Effector memory CD4-positive, alpha-beta T cell (primary cell): ENCODE measurements around the gene TBXAS1.

Experiments used
- DNase-seq, 3 donors: peaks; one replicate each; pipeline ENCODE4 v3.0.0-alpha.2; 2020
- H3K27ac ChIP-seq: 2 replicates; pipeline ENCODE4 v1.7.0; 2013; ENCODE audit warnings: mild to moderate bottlenecking, low read length, moderate library complexity; ENCODE audit not compliant: insufficient read depth, poor library complexity, severe bottlenecking
- H3K27me3 ChIP-seq: replicated peaks from 2 replicates; pipeline ENCODE4 v1.7.0; 2013; ENCODE audit warnings: mild to moderate bottlenecking, low read length; ENCODE audit not compliant: insufficient read depth, control insufficient read depth, poor library complexity, severe bottlenecking
- H3K36me3 ChIP-seq: 2 replicates; pipeline ENCODE4 v1.7.0; 2013; ENCODE audit warnings: mild to moderate bottlenecking, low read length, moderate library complexity; ENCODE audit not compliant: control insufficient read depth, insufficient read depth
- H3K4me1 ChIP-seq: 2 replicates; pipeline ENCODE4 v1.7.0; 2013; ENCODE audit warnings: low read length, mild to moderate bottlenecking; ENCODE audit not compliant: control insufficient read depth, insufficient read depth, poor library complexity, severe bottlenecking
- H3K4me3 ChIP-seq: 2 replicates; pipeline ENCODE4 v1.7.0; 2013; ENCODE audit warnings: low read length, low read depth, mild to moderate bottlenecking; ENCODE audit not compliant: insufficient read depth, poor library complexity, severe bottlenecking
- H3K9me3 ChIP-seq: 2 replicates; pipeline ENCODE4 v1.7.0; 2013; ENCODE audit warnings: mild to moderate bottlenecking, low read length, moderate library complexity; ENCODE audit not compliant: control insufficient read depth

The TBXAS1 gene

DNA sequence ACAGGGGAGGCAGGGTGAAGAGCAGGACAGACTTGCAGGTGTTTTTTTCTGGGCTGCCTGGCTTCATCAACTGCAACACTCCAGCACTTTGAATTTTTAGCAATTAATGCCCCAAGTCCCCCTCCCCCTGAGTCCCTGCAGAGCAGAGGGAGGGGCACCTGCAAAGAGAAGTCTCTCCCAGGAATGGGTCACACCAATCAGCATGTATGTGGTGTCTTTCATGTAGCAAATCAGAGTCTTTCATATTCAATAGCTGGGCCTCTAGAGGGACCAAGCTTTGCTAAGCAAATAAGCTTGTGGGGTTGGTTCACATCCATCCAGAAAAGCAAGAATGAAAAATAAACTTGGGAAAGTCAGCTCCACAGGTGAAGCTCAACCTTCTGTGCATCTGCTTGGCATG, 143.0 kb downstream of the TBXAS1 start:
- no peaks in the 10 kb centered on the region for H3K4me1 ChIP-seq
- no peaks in the 10 kb centered on the region for H3K36me3 ChIP-seq
- H3K4me3 ChIP-seq = no peak overlapping the region
- DNase-seq = no peak
- no peak overlapping the region for H3K27ac ChIP-seq
- no peaks in the 10 kb centered on the region for H3K9me3 ChIP-seq
- no peaks in the 10 kb centered on the region for H3K27me3 ChIP-seq

DNA sequence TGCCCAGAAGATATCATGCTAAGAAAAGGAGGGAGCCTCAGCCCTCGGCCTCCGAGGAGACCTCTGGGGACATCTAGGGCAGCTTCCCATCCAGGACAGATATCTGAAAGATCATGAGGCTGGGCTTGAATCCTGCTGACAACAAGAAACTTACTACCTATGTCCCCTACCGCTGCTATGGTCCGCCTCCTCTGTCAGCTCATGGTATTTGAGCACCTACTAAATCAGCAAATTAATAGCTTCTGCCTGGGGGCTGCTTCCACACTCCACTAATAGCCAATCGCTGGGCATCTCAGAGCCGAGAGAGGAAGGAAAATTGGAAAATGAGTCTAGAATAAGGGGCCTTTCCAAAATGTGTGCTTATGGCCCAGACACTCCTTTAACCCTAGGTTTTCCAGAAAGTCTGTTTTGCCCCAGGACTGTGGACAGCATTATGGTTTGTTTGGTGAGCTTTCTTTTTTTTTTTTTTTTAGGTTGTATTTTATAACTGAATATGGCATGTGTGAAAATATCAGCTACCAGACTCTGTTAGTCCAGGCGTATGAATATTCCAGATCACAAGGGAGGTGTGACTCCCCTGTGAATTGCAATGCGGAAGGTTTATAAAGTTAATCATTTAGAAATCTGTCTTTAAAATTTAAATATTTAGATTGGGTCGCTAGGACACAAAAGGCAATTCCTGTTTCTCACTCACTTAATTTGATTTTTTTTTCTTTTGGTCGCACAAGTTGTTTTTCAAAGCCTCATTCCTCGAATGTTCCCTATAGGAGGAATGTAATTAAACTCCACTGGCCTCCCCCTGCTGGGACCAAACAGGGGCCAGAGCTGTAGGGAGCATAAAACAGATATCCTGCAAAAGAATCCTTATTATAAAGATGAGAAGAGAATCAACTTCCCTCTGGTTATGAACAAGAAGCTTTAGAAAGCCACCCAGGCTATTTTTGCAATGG, 144.3 kb downstream of the TBXAS1 start:
- no peaks in the 10 kb centered on the region for H3K4me1 ChIP-seq
- no peak for DNase-seq
- H3K36me3 ChIP-seq = no peaks in the 10 kb centered on the region
- H3K9me3 ChIP-seq = no peaks in the 10 kb centered on the region
- no peak overlapping the region for H3K27ac ChIP-seq
- no peak overlapping the region for H3K4me3 ChIP-seq
- no peaks in the 10 kb centered on the region for H3K27me3 ChIP-seq

DNA sequence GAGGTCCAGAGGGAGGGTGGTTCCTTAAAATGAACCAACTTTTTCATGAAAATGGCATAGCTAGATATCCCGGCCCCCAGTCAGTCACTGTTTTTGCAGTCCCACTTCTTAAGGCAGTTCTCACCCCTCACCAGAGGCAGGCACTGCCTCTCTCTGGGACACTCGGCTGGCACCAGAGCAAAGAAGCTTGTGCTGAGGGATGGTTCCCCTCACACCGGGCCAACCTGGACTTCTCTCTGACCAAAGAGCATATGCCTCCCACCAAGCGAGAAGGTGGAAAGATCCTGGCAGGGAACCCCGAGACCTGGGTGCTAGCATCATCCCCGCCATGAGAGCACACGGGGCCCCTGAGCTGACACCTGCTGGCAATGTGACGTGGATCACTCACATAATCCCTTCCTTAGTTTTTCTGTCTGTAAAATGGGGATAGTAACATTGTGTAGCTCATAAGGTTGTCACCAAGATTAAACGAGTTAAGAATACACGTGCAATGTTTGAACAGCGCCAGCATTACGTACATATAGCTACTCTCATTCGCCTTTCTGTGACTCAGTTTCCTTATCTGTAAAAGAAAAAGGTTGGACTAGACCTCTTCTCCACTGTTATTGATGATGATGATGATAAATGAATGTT, 145.2 kb downstream of the TBXAS1 start:
- Histone ChIP-seq H3K27me3 (no peaks in the 10 kb centered on the region), H3K27ac (no peak overlapping the region), H3K36me3 (no peaks in the 10 kb centered on the region), H3K4me1 (no peaks in the 10 kb centered on the region), H3K4me3 (no peak overlapping the region), H3K9me3 (no peaks in the 10 kb centered on the region)
- no peak for DNase-seq

DNA sequence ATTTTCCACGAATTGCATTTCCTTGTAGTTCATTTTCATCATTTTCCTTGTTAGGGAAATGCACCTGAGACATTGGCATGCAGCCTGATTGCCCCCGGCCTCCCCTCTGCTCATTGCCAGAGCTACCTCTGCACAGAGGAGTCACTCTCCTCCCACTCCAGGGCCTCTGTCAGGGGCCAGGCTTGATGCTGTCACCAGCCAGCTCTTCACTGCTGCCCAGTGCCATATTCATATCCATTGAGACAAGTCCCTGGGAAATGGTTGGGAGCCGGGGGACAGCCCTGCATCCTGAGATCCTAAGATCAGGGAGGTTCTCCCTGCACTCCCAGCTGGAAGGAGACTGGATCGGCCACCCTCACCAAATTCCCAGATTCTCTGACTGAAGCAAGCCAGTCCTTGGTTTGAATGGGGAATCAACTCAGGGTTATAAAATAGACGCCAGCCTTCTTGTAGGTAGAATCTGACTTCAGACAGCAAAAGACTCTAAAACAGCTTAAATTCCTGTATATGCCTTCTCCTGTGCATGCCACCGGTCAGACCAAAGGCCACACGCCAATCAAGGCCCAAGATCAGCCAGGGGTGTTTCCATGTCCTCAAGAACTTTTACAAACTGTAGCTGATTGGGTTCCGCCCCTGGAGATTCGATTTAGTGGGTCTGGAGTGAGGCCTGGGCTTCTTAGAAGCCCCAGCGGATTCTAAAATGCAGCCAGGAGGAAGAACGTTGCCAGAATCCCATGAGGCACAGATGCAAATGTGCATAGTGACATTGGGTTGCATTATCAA, 147.2 kb downstream of the TBXAS1 start:
- no peaks in the 10 kb centered on the region for H3K27me3 ChIP-seq
- no peak for DNase-seq
- peaks cover 9% of the 10 kb centered on the region for H3K4me1 ChIP-seq
- H3K4me3 ChIP-seq = no peak overlapping the region
- H3K36me3 ChIP-seq = no peaks in the 10 kb centered on the region
- H3K27ac ChIP-seq = no peak overlapping the region
- H3K9me3 ChIP-seq = no peaks in the 10 kb centered on the region

DNA sequence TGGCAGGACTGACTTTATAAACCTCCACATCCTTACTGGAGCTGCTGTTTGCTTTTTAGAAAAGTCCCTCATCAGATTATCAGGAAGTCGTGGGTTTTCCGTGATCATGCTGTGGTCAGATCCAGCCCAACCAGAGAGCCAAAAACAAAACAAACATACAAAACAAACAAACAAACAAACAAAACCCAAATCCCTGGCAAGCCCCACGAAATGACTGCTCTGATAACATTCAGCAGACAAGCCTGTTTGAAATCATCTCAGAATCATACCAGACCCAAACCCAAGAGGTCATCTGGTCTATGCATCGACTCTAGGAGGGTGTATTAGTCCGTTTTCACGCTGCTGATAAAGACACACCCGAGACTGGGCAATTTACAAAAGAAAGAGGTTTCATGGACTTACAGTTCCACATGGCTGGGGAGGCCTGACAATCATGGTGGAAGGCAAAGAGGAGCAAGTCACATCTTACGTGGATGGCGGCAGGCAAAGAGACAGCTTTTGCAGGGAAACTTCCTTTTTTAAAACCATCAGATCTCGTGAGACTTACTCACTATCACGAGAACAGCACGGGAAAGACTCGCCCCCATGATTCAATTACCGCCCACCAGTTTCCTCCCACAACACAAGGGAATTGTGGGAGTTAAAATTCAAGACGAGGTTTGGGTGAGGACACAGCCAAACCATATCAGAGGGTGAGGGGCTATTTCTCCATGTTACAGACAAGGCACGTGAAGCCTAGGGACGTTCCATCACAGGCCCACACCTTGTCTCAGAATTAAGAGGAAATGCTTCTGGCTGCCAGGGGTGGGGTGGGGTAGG, 148.0 kb downstream of the TBXAS1 start:
- no peaks in the 10 kb centered on the region for H3K27me3 ChIP-seq
- no peaks in the 10 kb centered on the region for H3K36me3 ChIP-seq
- no peak overlapping the region for H3K27ac ChIP-seq
- no peak overlapping the region for H3K4me3 ChIP-seq
- DNase-seq = no peak
- H3K9me3 ChIP-seq = no peaks in the 10 kb centered on the region
- peaks cover 9% of the 10 kb centered on the region for H3K4me1 ChIP-seq

DNA sequence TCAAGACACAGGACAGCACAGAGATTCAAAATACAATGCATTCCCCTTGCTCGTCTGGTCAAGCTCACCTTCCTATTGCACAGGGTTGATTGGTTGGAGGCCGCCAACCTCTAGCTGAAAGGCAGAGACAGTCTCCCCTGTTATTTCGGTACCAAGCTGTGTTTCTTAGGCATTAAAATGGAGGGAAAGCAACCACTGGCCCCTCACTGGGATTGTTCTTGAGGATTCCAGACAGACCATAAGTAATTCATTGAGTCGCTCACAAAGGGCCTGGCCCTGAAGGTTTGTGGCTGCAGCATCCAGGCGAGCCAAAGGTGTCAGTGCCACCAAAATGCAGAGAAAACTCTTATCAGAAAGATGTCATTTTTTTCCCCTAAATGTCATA, 152.4 kb downstream of the TBXAS1 start:
- Histone ChIP-seq H3K9me3 (no peaks in the 10 kb centered on the region), H3K36me3 (no peaks in the 10 kb centered on the region), H3K4me3 (no peak overlapping the region)

DNA sequence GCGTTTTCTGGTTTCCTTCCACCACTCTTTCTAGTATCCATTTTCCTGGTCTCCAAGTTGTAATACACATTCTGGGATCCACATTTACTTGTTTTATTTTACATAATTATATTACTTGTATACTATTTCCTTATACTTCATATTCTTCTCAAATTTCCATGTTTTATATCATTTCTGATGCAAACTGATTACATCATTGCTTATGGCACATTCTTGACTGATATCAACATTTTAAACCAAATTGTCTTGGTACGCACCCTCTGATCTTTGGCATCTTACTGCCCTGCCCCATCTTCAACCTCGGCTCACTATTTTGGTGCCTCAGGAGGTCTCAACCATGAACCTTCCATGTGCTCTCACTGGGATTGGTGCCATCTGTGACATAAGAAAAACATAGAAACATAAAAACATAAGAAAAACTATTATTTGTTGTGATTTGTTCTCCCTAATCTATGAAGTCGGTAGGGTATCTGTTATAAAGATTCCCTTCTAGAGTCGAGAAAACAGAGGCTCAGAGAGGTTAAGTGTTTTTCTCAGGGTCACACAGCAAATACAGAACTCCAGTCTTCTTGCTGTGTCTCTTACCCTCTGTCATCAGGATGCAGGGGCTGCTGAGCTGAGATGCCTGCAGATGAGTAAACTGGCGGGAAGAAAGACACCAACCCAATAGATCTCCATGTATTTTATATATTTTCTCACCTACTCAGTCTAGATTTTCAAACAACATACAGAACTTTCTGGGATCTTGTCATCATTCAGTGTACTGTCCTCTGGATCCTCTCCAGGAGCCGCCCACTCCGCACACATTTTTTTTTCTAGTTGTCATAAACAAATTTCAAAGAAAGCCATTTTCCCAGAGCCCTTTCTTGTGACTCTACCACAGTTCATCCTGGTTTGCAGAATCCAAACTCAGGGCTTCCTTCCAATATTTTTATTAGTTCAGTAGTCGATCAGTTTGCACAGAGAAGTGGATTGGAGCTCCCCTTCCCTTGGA, 154.2 kb downstream of the TBXAS1 start:
- no peaks in the 10 kb centered on the region for H3K27me3 ChIP-seq
- no peaks in the 10 kb centered on the region for H3K36me3 ChIP-seq
- no peak for DNase-seq

More for the DNA sequence above, 152.4 kb downstream of the TBXAS1 start:
- DNase-seq = no peak
- no peaks in the 10 kb centered on the region for H3K27me3 ChIP-seq
- no peak overlapping the region for H3K27ac ChIP-seq
- H3K4me1 ChIP-seq = peaks cover 9% of the 10 kb centered on the region

DNA sequence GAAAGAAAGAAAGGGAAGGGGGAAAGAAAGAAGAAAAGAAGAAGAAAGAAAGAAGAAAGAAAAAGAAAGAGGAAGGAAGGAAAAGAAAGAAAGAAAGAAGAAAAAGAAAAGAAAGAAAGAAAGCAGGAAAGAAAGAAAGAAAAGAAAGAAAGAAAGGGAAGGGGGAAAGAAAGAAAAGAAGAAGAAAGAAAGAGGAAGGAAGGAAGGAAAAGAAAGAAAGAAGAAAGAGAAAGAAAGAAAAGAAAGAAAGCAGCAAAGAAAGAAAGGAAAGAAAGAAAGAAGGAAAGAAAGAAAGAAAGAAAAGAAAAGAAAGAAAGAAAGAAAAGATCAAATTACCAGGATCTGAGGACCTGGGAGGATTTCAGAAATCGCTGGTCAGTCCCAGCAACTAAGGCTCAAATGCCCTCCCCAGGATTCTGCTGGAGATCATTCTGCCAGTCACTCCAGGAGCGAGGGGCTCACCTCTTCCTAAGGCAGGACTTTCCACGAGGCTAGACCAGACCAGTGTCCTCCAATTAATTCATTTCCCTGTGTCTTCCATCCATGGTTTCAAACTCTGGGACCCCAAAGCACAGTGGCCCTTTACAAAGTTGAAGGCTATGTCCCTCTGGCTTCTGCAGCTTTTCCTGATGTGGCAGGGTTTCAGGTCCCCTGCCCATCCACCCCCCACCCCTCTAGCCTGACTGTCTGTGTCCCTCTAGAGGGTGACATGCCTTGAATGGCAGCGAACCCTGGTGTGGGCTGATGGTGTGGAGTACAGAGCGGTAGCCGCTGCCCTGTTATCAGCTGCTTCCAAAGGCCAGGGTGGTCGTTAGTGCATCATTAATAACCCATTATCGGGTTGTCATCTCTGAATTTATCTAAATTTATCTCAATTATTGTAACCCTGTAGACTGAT, 155.8 kb downstream of the TBXAS1 start:
- Histone ChIP-seq H3K9me3 (no peaks in the 10 kb centered on the region), H3K36me3 (no peaks in the 10 kb centered on the region), H3K27me3 (no peaks in the 10 kb centered on the region), H3K27ac (no peak overlapping the region), H3K4me3 (no peak overlapping the region), H3K4me1 (peaks cover 8% of the 10 kb centered on the region)
- no peak for DNase-seq

More for the DNA sequence above, 154.2 kb downstream of the TBXAS1 start:
- no peak overlapping the region for H3K27ac ChIP-seq
- no peaks in the 10 kb centered on the region for H3K9me3 ChIP-seq
- no peak overlapping the region for H3K4me3 ChIP-seq
- H3K4me1 ChIP-seq = peaks cover 9% of the 10 kb centered on the region
